GM18873 (cell line): ENCODE measurements around the gene INTS4.
"Not testable (repeated sequence)": the region's sequence is repeated elsewhere in the genome, so short reads cannot be mapped to it uniquely, and the experiment has no call there.

Experiments used
- ATAC-seq: cut with Tn5 transposase; IDR thresholded peaks from one replicate; pipeline ENCODE4 v1.9.1; 2021; ENCODE audit warnings: mild to moderate bottlenecking, moderate library complexity, moderate number of reproducible peaks; ENCODE audit not compliant: unreplicated experiment, low FRiP score

Gene INTS4, protein sequence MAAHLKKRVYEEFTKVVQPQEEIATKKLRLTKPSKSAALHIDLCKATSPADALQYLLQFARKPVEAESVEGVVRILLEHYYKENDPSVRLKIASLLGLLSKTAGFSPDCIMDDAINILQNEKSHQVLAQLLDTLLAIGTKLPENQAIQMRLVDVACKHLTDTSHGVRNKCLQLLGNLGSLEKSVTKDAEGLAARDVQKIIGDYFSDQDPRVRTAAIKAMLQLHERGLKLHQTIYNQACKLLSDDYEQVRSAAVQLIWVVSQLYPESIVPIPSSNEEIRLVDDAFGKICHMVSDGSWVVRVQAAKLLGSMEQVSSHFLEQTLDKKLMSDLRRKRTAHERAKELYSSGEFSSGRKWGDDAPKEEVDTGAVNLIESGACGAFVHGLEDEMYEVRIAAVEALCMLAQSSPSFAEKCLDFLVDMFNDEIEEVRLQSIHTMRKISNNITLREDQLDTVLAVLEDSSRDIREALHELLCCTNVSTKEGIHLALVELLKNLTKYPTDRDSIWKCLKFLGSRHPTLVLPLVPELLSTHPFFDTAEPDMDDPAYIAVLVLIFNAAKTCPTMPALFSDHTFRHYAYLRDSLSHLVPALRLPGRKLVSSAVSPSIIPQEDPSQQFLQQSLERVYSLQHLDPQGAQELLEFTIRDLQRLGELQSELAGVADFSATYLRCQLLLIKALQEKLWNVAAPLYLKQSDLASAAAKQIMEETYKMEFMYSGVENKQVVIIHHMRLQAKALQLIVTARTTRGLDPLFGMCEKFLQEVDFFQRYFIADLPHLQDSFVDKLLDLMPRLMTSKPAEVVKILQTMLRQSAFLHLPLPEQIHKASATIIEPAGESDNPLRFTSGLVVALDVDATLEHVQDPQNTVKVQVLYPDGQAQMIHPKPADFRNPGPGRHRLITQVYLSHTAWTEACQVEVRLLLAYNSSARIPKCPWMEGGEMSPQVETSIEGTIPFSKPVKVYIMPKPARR

DNA sequence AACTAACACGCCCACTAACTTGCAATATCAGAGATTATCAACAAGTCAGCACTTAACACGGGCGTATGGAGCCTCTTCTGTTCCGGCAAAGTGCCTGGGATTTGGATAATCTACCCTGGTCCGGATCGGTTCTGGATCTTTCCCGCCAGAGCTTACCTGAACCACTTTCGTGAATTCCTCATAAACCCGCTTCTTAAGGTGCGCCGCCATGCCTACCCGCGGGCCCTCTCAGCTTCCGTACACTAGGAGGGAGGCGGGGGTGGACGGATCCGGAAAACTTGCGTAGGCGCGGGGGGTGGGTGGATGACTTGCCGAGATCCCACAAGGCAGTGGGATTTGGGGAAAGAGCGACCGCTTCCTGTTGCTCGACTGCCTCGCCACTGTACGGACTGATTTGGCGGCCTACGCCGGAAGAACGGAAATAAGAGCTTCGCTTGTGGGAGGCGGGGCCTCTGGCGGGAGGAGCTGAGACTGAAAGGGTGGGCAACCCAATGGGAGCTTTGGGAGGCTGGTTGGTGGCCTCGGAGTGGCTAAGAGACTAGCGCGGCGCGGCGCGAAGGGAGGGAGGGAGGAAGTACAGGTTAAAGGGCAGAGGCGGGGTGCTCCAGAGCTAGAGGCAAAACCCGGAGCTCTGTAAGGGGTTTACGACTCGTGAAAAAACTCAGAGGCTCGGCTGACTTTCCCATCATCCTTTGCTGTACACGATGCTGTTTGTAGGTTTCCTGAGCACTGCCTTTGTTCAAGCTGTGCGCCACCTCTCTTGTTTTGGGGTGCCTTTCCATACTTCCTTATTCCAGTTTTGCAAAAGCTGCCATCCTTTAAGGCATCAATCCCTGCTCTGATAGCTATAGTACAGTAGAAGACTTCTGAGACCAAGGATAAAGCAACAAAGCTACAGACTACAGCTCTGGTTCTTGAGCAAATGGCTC is at the start of gene INTS4:
Gene INTS4 (minus strand): TSS at position 235 of the 929 bp plus-strand sequence. CDS start 25 bp downstream, at position 210.
- peak; percentile 97 for ATAC-seq

DNA sequence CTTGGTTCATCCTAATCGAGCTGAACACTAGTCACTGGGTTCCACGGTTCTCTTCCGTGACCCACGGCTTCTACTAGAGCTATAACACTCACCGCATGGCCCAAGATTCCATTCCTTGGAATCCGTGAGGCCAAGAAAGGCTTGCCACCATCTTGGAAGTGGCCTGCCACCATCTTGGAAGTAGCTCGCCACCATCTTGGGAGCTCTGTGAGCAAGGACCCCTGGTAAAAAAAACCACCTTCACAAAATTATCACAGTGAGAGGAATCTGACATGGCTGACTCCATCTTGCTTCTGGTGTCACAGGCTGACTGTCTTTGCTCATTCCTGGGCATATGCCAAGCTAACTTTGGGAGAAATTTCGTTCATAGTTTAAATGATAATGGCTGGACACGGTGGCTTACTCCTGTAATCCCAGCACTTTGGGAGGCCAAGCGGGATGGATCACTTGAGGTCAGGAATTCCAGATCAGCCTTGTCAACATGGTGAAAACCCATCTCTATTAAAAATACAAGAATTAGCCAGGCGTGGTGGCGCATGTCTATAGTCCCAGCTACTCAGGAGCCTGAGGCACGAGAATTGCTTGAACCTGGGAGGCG is 47.5 kb upstream of the INTS4 start:
- no peak for ATAC-seq

DNA sequence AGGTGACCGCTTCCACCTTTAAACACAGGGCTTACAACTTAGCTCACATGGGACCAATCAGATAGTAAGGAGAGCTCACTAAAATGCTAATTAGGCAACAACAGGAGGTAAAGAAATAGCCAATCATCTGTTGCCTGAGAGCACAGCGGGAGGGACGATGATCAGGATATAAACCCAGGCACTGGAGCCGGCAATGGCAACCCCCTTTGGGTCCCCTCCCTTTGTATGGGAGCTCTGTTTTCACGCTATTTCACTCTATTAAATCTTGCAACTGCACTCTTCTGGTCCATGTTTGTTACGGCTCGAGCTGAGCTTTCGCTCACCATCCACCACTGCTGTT is 46.9 kb upstream of the INTS4 start:
- not testable (repeated sequence) for ATAC-seq

DNA sequence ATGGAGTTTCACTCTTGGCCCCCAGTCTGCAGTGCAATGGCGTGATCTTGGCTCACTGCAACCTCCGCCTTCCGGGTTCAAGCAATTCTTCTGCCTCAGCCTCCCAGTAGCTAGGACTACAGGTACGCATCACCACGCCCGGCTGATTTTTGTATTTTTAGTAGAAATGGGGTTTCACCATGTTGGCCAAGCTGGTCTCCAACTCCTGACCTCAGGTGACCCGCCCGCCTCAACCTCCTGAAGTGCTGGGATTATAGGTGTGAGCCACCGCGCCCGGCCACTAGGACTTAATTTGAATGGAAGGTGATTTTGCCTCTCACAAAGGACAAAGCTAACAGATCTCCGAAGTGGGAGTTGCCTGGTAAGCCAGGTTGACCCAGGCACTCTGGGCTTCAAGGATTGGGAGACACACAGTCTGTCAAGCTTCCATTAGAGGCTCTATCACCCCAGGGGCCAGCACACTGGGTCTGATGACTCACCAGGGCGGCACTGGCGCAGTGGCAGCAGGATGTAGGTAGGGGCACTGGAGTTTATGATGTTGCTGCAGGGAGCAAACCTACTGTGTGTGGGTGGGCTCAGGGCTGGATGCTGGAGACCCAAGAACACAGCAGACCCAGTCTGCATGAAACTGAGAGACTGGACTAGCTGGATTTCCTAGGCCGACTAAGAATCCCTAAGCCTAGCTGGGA is 46.4 kb upstream of the INTS4 start:
- ATAC-seq = no peak

DNA sequence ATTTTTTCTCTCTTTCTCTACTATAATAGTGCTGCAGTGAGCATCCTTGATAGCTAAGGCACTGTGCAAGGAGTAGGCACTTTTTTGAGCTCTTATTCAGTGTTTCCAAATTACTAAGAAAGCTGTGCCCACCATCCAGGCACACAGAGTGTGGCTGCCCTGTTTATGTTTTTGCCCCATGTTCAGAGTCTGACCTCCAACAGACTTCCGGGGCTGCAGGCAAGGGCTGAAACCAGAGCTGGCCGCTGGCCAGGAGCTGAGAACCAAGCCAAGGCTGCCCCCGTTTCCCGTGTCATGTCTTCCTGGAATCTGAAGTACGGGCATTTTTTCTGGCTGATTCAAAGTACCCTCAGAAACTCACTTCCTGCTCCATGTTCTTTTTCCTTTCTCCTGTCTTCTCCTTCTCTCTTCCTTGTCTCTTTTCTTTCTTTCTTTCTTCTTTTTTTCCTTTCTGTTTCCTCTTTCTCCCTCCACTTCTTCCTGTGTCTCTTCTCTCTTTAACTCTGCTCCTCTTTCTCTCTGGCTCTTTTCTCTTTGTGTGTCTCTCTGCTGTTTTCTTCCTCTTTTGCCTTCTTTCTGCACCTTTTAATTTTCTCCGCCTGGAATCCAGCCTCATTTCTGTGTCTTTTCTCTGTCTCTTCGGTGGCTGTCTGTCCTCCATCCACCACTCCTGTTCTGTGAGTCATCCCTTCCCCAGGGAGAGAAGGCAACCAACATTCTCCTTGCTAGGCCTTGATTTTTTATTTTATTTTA is 45.6 kb upstream of the INTS4 start:
- no peak for ATAC-seq

DNA sequence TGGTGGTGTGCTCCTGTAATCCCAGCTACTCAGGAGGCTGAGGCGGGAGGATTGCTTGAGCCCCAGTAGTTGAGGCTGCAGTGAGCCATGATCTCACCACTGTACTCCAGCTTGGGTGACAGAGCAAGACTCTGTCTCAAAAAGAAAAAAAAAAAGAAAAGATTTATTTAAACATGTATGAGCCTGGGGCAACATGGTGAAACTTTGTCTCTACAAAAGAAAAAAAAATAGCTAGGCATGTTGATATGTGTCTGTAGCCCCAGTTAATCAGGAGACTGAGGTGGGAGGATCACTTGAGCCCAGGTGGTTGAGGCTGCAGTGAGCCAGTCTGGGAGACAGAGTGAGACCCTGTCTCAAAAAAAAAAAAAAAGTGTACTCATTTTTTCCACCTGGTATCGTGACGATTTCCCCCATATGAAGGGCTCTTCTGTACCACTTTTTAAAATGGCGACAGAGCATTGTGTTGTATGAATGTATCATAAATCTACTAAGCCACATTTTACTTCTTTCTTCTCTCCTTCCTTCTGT is 45.0 kb upstream of the INTS4 start:
- no peak for ATAC-seq

DNA sequence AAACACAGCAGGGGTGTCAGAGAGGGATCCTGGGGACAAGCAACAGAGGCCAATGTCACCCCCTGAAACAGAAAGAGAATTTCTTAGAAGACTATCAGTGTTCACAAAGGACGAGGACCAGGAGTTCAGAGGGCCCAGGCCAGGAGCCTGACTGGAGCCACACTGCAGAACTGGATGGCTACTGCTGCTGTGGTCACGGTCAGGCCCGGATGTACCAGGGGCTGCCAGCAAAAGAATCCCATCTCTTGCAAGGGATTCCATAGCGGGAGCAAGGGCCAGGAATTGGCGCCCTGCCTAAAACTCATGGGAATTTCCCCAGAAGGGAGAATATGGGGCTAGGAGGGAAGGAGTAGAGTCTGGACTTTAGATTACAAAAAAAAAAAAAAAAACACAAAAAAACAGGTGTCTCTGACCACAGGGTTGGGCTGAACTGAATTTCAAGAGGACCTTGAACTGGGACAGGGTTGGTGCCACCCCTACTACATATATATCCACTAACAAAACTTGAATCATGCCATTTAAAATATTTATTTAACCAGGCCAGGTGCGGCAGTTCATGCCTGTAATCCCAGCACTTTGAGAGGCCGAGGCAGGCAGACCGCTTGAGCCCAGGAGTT is 44.3 kb upstream of the INTS4 start:
- ATAC-seq = no peak

DNA sequence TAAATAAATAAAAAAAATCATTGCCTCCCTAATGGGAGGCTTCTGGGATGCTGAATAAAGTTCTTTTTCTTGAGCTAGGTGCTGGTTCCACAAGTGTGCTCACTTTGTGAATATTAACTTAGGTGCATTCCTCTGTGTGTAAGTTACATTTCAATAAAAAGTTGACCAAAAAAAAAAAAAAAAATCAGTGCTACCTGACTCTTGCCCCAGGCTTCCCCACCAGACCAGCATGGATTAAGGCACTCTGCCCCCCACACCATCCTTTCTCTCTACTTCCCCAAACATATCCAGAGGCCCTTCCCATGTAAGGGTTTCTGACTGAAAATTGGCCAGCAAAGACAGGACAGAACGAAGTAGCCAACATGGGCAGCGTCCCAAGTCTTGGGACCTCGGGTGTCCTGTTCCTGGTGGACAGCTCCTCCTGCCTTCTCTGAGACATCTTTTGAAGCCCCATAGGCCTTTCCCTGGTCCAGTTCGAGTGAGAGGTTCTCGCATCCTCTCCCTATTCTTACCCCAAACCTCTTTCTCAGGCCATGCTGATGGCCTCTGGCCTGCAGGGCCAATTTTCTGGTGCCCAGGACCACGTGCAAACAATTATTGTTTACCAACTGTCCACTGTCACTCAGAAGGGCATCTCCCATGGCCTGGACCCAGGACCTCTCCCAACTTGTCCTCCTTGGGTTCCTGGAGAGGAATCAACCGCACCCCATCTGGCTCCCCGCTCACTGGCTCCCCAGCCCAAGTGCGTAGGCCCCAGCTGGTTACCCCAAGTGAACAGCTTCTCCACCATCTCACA is 43.6 kb upstream of the INTS4 start:
- ATAC-seq = no peak

DNA sequence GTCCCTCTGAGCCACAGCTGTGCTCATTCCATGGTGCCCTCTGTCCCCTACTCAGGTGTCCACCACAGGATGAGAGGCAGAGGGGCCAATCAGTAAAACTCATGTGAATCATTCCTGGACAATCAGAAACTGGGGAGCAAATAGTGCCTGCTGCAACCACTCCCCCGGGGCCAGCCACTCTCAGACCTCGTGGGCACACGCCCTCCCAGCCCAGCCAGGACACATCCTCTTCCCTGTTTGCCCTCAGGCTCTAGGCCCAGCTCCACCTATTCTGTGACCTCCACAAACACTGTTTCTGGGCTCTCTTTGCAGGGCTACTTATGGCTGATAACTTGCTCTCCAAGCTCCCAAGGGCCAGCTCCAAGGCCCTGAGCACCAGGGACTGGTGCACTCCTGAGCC is 42.6 kb upstream of the INTS4 start:
- ATAC-seq = no peak

DNA sequence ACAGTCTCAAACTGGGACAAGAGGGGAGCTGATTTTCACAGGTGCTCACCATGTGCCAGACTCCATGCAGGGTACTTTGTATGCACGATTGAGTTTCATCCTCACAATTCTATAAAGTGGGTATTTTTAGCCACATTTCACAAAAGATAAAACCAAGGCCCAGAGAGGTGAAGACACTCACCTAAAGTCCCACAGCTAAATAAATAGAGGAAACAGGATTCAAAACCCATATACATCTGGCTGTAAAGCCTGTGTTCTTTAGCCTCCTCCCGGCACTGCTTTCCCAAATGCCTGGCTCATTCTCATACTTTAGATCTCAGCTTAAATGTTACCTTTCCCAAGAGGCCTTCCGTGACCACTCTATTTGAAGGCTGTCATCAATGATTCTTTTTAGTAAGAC is 41.8 kb upstream of the INTS4 start:
- ATAC-seq = no peak

DNA sequence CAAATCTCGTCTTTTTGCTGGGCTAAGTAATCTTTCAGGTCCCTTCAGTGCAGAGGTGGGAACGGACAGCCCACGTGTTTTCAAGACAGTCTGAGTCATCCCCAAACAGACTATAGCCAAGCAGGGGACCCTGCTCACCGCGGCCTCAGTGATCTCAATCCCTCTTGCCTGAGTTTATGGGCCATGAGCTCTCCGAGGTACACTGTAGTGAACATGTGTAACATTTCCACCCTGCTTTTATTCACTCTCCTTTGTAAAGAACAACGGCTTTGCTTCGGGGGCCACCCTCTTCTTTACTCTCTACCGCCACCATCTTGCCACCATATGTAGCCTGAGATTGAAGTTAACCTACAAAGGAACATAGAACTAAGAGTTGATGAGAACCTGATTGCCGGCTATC is 40.2 kb upstream of the INTS4 start:
- ATAC-seq = no peak

DNA sequence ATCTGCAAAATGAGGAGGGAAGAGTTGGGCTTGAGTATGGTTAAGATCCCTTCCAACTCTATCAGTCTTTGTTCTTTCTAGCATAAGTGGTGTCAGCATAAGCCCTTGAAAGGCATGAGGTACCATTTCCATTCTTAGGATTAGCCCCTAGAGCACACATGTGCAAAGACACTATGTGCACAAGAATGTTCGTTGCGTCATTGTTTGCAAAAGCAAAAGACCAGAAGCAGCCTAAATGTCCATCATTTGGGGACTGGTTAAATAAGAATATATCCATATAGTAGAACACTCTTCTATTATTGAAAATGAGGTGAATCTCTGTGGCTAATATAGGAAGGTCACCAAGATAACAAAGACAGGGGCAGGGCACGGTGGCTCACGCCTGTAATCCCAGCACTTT is 38.6 kb upstream of the INTS4 start:
- ATAC-seq = no peak

DNA sequence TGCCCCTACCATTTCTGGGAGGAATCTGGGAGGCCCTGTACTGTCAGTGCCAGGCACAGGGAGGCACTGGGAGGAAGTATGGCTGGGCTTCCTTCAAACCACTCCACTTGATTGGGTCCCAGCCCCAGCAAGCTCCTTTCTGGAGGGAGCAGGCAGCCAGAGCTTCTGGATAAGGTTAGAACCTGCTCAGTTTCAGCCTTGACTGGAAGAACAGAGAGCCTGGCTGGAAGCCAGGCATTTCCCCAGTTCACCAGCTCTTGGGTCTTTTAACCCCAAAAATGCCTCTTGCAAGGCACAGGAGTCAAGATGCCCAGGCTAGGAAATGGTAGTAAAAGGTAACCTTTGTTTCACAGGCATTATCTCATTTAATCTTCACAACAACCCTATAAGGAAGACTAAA is 37.6 kb upstream of the INTS4 start:
- ATAC-seq = no peak

DNA sequence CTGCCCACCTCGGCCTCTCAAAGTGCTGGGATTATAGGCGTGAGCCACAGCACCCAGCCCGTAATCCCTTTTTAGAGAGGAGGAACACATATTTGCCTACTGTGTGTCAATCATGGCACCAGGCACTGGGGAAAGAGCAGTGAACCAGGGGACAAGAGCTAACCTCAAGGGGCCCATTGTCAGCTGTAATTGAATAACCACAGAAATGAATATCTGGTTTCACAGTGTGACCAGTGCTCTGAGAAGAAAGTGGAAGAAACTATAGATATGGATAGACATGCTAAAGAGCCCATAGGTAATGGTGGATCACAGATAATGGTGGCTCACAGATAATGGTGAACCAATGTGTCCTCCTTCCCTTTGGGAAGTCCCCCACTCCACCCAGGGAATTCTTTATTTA is 37.2 kb upstream of the INTS4 start:
- ATAC-seq = no peak

DNA sequence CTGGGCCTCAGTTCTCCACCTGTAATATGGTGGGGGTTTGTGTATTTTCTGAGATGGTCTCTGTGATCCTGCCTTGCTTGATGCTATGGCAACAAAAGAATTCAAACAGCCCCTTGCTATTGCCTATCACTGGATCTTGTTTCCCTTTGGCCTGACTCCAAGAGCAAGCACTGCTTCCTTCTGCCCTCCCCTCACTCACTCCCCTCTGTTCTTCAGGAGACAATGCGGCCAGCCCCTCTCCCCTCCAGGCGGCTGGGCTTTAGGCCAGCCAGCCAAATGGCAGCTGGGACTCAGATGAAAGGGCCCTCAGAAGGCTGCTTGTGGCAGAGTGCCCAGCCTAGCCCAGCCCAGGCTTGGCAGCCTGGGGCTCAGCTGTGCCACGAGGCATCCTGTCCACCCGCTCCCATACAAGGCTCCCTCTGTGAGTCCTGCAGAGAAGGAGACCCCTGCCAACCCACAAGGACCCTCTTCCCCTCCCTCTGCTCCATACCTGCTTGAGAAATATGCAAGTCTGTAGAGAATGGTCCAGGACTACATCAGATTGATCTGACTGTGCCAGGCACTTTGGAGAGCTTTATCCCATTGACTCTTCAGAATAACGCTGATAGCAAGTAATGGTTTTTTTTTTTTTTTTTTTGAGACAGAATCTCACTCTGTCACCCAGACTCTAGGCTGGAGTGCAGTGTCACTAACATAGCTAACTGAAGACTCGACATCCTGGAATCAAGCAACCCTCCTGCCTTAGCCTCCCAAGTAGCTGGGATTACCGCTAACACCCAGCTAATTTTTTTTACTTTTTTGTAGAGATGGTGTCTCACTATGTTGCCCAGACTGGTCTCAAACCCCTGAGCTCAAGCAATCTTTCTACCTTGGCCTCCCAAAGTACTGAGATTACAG is 36.2 kb upstream of the INTS4 start:
- ATAC-seq = no peak

DNA sequence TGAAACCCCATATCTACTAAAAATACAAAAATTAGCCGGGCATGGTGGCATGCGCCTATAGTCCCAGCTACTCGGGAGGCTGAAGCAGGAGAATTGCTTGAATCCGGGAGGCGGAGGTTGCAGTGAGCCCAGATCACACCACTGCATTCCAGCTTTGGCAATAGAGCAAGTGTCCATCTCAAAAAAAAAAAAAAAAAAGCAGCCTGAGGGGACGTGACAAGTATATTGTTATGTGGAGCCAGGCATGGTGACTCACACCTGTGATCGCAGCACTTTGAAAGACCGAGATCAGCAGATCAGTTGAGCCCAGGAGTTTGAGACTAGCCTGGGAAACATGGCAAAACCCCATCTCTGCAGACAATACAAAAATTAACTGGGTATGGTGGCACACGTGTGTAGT is 34.0 kb upstream of the INTS4 start:
- ATAC-seq = not testable (repeated sequence)
